Measurements from ENCODE around the gene FUT7. TPM values are rescaled to one million over a fixed set of nuclear protein-coding genes. Genes with fewer than 3 reads are reported as not detected.

FUT7 gene
- total and polyA plus RNA-seq, 2 experiments from 2014 or later, result not detected

GRCh38 chr9:136994888-136995230, 37.0 kb downstream of the FUT7 start:
- Histone ChIP-seq H3K4me3 (no peak overlapping the region), H3K36me3 (no peaks in the 10 kb centered on the region), H3K27me3 (peaks cover 41% of the 10 kb centered on the region), H3K27ac (no peak overlapping the region), H3K4me1 (ENCODE audit: low read depth) (peaks cover 5% of the 10 kb centered on the region), H3K9me3 (ENCODE audit: low read depth) (no peaks in the 10 kb centered on the region)
- peak in 1 of 2 donors; percentile 34 for DNase-seq (ENCODE audit: low read depth in 1 of 2, low spot score in 1 of 2)
- TF ChIP-seq CTCF (IDR thresholded peaks at IDR 0.05; ENCODE audit: low read depth, low read length), result no peak

GRCh38 chr9:136994180-136994887, 37.6 kb downstream of the FUT7 start:
- Histone ChIP-seq H3K4me1 (ENCODE audit: low read depth) (peaks cover 5% of the 10 kb centered on the region), H3K36me3 (no peaks in the 10 kb centered on the region), H3K9me3 (ENCODE audit: low read depth) (no peaks in the 10 kb centered on the region), H3K4me3 (no peak overlapping the region), H3K27ac (no peak overlapping the region), H3K27me3 (peaks cover 41% of the 10 kb centered on the region)
- TF ChIP-seq CTCF (IDR thresholded peaks at IDR 0.05; ENCODE audit: low read depth, low read length), result no peak
- DNase-seq (ENCODE audit: low read depth in 1 of 2, low spot score in 1 of 2), result no peak

GRCh38 chr9:136992819-136993369, 39.0 kb downstream of the FUT7 start:
- peaks cover 41% of the 10 kb centered on the region for H3K27me3 ChIP-seq

GRCh38 chr9:136991993-136992818, 39.7 kb downstream of the FUT7 start, which contains the start of gene PAXX:
Gene PAXX, plus strand, starts transcription at chr9:136992422. Its CDS starts 22 bp downstream, at chr9:136992444.
- H3K9me3 ChIP-seq (ENCODE audit: low read depth), result no peaks in the 10 kb centered on the region
- DNase-seq (ENCODE audit: low read depth in 1 of 2, low spot score in 1 of 2), result peak; percentile 92 to 96
- H3K4me1 ChIP-seq (ENCODE audit: low read depth), result peaks cover 5% of the 10 kb centered on the region
- H3K27me3 ChIP-seq, result peaks cover 37% of the 10 kb centered on the region
- peak within 1 kb of the TSS; percentile 58 for H3K4me3 ChIP-seq
- no peaks in the 10 kb centered on the region for H3K36me3 ChIP-seq
- H3K27ac ChIP-seq, result no peak within 1 kb of the TSS
- no peak for TF ChIP-seq CTCF (IDR thresholded peaks at IDR 0.05; ENCODE audit: low read depth, low read length)

More at GRCh38 chr9:136992819-136993369, 39.0 kb downstream of the FUT7 start:
- H3K27ac ChIP-seq, result no peak overlapping the region
- H3K9me3 ChIP-seq (ENCODE audit: low read depth), result no peaks in the 10 kb centered on the region
- peaks cover 5% of the 10 kb centered on the region for H3K4me1 ChIP-seq (ENCODE audit: low read depth)
- H3K36me3 ChIP-seq, result no peaks in the 10 kb centered on the region
- peak overlapping the region; percentile 58 for H3K4me3 ChIP-seq
- TF ChIP-seq CTCF (IDR thresholded peaks at IDR 0.05; ENCODE audit: low read depth, low read length), result no peak
- no peak for DNase-seq (ENCODE audit: low read depth in 1 of 2, low spot score in 1 of 2)

GRCh38 chr9:136990242-136990911, 41.5 kb downstream of the FUT7 start:
- Histone ChIP-seq H3K36me3 (no peaks in the 10 kb centered on the region), H3K27me3 (peaks cover 35% of the 10 kb centered on the region), H3K4me1 (ENCODE audit: low read depth) (peaks cover 9% of the 10 kb centered on the region), H3K9me3 (ENCODE audit: low read depth) (no peaks in the 10 kb centered on the region), H3K27ac (no peak overlapping the region), H3K4me3 (no peak overlapping the region)
- TF ChIP-seq CTCF (IDR thresholded peaks at IDR 0.05; ENCODE audit: low read depth, low read length), result no peak
- DNase-seq (ENCODE audit: low read depth in 1 of 2, low spot score in 1 of 2), result no peak

Measured in cardiac muscle cell (in vitro differentiated cells and primary cell).